HG03097 (cell line): Measurements from ENCODE around the gene FBXO9.

Source experiments
- ATAC-seq: cut with Tn5 transposase; IDR thresholded peaks from one replicate; pipeline ENCODE4 v1.9.1; 2021; ENCODE audit not compliant: unreplicated experiment, low FRiP score

Gene FBXO9

DNA sequence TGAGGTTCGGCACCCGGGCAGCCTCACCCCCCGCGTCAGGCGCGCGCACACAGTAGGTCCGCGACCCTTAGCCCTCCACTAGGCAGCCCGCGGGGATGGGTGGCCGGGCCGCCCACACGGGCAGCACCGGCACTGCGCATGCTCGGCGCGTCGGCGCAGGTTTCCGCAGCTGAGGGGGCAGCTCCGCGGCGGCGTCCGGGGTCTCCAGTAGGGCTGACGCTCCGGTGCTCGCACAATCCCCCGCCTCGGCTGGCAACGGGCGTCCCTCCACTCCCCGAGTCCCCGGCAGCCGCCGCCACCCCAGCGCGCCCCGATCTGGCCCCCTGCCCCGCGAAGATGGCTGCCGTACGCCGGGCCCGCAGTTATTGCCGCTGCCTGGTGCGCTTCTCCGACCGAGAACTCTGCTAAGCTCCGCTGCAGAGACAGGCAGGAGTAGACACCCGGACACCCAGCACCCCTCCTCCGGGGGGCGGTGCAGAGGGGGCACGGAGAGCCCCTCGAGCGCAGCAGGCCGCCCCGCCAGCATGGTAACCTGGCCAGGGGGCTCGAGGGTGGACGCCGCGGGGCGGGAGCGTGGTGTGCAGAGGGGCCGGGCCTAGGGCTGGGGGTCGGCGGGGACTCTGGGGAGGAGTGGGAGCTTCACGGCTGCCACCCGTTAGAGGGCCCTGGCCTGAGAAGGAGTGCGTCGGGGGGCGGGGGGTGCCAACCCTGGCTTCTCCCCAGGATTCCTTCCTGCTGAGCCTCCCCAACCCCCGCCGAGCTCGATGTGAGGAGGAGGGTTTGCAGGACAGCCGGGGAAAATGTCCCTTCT, at the start of gene FBXO9:
Gene FBXO9 (plus strand): TSS at position 139 of the 811 bp plus-strand sequence. CDS start 386 bp downstream, at position 525.
- ATAC-seq, result peak; percentile 43

DNA sequence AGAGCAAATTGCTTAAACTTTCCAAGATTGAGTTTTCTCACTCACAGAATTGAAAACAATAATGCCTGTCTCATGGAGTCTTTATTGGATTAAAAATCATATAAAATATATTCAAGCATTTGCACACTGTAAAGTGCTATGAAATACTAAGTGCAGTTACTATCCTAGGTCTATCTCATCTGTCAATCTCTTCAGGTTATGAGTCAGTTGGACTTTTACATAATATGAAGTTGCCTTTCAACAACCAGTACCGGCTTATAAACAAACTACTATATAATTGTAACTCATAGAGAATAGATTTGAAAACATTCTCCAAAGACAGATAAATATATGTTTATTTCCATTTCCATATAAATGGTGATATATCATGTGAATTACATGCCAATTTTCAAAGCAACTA, 49.7 kb upstream of the FBXO9 start:
- ATAC-seq, result no peak

DNA sequence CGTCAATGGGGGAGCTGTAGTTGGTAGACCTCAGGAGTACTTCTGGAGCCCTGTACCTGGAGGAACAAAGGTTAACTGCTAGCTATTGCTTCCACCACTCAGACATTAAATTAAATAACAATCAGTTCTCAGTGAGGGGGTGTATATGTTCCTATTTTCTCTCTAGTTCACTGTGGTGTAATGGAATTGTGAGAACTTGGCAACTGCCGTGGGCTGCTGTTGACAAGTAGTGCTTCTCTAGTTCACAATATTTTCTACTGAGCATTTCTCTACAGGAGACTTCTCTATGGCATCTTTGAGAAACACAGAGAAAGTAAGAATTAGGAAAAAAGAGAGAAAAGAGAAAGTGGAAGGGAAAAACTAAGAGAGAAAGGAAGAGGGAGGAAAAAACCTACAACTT, 46.8 kb upstream of the FBXO9 start:
- no peak for ATAC-seq

DNA sequence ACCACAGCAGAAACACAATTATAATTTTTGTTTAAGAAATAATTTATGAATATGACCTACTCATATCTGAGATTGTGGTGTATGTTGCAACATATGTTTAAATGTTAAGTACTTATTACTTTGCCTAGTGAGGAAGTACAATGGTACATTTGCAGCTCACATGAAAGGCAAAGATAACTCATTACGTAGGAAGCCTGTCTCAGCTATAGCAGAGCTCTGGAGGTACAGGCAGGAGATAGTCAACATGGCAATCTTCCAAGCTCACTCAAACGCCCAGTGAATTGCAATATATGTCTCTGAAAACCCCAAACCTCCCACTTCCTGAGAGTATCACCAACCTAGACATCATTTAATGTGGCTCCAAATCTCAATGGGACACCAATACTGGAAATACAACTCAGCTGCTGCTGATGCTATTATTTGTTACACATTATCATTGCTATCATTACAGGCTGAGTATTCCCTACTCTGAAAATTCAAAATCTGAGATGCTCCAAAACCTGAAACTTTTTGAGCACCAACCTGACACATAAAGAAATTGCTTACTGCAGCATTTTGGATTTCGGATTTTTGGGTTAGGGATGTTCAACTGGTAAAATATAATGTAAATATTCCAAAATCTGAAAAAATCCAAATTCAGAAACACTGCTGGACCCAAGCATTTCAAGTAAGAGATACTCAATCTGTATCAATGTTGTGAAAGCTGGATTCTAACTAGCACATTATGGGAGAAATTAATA, 45.0 kb upstream of the FBXO9 start:
- no peak for ATAC-seq

DNA sequence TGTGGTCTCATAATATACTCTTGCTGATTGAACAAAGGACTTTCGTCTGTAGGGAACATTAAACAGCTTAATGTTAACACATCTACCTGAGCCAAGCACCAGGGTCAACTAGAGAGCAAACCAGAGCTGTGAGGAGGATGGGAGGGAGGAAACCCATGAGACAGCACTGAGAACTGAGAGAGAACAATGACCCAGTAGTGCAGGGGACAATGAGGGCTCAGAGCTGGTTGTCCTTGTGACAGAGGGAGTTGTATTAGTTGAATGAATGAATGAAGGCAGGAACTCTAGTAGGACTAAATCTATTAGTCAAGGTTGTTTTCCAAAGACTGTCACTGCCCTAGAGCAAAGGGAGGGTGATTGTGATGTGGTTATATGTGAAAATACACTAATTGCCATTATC, 41.9 kb upstream of the FBXO9 start:
- no peak for ATAC-seq

DNA sequence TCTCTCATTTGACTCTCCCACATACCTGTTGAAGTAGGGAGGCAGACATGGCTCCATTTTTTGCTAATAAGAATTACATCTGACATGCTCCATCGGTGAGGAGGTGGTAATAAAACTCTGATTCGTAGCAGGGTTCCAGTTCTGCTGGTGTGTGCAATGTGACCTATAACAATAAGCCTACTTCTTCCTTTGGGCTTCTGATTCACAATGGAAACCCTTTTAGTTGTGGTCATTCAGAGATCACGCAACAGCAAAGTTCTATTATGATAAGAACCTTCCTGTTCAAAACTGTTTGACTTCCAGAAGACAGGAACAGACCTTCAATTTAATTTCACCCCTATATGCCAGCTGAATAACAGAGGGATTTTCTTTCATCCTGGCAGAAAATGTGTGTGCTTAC, 38.7 kb upstream of the FBXO9 start:
- no peak for ATAC-seq

DNA sequence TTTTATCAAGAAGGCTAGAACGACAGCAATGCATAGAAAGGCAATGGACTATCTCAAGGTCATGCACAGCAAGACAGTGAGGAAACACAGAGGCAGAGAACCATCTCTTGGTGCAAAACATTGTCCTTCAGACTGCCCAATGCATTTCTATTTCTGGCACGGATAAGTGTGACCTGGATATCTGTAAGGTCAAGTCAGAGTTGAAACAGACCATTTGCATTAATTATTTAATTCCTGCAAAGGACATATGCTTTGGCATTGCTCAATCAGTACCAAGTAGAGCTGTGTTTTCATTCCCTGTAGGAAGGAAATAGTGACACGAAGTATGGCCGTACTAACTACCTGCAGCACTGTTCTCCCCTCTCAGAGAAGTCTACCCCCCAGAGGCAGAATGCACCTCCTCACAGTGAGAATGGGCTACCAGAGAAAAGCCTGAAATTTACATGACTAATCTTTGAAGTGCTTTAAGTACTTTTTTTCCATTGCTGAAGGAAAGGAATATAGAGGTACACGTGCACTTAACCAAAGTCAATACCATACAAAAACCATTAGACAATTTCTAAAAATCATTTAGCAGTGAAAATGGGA, 38.0 kb upstream of the FBXO9 start:
- no peak for ATAC-seq

DNA sequence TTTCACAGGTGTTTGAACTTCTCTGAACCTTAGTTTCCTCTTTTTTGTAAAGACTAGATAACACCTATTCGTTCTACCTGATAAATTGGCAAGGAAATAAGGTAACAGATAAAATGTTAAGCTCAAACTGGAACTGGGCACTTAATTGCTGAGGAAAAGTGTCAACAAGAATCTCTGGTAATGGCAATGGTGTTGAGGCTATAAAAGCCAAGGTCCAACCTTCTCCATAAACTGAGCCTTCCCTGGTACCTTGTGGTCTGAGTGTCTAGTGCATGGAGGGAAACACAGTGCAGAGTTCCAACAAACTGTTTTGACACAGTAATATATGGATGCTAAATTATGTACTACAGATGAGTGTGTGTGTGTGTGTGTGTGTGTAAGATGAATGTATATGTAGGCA, 36.7 kb upstream of the FBXO9 start:
- ATAC-seq, result no peak

DNA sequence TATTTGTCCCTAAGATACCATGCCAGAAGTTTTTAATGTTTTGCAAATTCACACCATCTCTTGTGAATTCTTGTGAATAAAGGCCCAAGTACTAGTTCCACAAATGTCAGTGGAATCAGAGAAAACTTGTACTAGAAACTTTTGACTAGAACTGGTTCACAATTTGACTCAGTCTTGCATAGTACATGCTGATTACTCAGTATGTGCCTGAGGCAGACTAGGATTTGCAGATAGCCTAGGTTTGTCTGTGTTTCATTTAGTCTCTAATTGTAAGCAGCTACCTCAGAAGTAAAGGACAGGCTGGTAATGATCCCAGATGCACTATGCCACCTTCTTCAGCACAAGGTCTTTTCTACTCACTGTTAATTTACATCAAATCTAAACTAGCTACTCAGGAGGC, 35.9 kb upstream of the FBXO9 start:
- ATAC-seq, result no peak

DNA sequence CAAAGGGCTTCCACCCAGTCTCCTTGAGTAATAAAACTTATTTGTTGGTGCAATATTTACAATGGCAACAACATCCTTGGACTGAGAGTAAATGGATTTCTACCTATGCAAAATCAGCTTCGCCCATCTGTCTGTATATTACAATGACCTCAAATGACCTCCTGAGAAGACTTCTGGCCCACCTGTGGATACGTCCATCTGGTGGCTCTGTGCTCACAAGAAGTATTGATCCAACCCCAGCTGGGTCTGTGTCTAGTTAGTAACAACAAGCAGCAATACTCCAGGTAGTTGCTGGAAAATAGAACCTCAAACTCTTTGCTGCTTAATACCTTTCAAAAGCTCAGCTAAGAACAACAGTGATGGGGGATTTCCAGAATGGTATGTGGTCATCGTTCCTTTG, 35.4 kb upstream of the FBXO9 start:
- no peak for ATAC-seq

DNA sequence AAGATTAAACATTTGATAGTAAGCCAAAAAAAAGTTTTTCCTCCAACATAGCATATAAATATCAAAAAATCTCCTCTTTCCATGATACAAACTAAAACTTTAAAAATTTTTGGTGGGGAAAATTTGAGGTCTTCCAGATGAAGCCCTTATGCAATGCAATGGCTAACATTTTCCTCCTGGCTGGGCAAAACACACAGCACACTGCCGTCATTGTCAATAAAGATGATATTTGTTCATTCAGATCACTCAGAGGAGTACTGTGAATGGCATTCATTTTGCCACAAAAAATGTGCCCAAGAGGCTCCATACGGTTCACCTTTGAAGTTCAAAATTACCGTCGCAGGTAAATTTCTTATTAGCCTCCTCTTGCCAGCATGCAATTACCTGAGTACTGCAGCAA, 33.9 kb upstream of the FBXO9 start:
- no peak for ATAC-seq

DNA sequence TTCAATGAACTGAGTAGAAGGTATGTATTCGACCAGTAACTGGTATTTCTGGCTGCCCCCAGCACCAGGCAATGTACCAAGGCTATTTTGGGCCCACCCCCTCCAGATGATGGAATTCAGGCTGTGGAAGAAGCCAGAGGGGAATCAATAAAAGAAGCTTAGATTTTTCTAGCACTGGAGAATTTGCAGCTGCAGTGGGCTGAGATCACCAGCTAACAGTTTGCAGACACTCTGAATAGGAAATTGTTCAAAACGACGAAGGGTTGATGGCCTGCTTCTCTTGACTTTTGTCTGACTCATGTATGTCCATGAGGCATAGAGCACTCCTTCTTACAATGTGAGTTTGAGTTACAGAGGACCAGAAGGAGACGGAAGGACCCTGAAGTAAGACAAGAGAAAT, 32.4 kb upstream of the FBXO9 start:
- ATAC-seq, result no peak

DNA sequence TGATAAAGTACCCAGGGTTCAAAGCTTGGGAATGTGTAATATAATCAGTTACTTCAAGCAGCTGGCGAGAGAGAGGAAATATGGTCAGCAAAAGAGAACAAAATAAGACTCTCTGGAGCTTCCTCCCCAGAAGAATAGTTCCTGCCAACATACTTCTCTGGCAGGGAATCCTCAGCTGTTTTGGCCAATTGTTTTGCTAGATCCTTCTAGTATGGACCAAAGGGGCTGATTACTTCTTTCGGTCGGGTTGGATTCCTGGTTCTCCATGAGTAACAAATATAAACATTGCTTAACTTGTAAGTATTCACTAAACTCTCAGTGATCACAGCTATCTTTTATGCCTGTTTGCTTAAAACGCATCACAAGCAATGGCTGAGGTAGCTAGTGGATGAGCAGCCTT, 31.4 kb upstream of the FBXO9 start:
- ATAC-seq, result no peak

DNA sequence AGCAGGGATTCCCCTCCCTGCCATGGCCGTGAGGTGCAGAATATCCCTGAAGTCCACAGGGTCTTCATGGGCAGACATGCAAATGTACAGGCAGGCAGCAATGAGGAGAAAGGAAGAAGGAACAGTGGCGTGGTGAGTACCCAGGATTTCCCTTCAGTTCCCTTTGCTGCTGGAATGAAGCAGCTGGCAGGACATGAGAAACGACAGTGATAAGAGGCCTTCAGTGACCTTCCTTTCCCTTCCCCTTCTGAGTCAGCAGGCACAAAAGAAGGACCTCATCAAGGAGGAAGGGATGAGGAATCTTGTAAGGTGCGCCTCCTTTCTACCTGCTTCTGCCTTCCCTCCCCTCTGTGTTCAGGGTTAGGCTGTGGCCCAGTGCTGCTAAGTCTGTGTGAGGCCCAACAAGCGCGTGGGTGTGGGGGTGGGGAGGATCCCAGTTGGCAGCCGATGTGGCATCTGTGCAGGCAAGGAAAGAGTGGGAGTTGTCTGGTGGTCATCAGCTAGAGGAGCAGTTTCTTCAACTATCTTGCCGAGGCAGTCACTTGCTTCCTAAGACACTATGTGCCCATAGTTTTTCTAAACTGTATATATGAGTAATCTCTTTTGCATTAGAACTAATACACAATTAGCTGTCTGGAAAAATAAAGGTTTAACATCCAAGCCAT, 29.5 kb upstream of the FBXO9 start:
- no peak for ATAC-seq

DNA sequence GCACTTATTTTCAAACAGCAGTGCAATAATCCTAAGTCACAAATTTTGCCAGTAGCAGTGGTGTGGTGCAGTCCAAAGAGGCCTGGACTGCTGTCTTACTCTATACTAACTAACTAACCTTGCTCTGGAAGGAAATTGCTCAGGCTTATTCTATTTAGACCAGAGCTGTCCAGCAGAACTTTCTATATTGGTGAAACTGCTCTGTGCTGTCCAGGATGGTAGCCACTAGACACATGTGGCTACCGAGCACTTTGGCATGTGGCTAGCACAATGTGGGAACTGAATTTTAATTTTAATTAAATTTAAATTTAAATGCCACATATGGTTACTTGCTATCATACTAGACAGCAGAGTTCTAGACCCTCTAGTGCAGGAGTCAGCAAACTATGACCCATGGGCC, 27.1 kb upstream of the FBXO9 start:
- no peak for ATAC-seq

DNA sequence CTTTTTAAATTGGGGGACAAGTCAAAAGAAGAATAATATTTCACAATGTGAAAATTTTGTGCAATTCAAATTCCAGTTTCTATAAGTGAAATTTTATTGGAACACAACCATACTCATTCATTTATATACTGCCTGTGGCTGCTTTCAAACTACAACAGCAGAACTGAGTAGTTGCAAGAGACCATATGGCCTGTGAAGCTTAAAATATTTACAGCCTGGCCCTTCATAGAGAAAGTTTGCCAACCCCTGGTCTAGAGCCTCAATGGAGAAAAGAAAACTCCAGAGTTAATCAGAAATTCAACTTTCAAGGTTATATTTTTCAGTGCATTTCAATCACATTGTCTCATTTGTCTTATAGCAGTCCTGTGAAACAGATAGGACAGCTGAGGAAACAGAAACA, 26.6 kb upstream of the FBXO9 start:
- ATAC-seq, result no peak

DNA sequence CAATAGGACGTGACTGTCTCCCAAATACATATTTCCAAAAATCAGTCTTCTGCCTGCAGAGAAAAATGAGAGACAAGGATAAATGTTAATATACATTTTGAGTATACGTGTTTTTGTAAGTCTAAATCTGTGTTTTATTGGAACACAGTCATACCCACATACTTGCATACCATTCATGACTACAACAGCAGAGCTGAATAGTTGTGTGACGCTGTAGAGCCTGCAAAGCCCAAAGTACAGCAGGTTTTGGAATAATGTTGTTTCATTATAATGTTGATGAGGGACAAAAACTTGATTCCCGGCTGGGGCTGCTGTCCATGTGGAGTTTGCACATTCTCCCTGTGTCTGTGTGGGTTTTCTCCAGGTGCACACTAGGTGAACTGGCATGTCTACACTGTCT, 23.8 kb upstream of the FBXO9 start:
- no peak for ATAC-seq

DNA sequence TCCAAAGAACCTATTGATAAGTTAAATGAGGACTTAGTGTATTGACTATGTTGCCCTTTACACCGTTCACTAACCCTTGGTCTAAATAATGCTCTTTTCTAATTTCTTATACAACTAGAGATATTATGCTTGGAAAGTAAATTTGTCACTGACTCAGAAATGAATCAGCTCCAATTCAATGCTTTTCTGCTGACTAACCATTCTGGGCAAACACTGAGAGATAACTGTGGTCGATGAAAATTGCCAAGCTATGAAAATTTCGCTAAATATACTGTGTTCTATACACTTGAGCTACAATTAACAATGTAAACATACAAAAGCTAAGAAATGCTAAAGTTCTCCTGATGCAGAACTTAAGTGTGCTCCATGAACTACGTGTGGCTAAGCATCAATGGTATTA, 23.1 kb upstream of the FBXO9 start:
- ATAC-seq, result no peak

DNA sequence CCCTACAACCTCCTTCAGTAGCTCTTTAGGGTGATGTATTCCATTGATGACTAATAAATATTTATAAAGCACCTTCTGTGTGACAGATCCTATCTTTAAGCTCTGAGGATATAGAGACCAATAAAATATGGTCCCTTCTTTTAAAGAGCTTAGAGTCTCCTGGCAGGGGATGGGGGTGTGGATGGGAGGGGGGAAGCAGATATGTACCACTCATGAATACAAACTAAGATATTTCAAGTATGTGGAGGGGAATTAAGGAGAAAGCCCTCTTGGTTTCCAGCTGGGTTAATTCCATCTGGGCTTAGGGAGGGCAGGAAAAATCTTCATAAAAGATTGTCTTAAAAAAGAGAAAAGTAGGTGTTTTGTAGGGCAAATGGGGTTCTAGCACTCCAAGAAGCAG, 21.6 kb upstream of the FBXO9 start:
- no peak for ATAC-seq

DNA sequence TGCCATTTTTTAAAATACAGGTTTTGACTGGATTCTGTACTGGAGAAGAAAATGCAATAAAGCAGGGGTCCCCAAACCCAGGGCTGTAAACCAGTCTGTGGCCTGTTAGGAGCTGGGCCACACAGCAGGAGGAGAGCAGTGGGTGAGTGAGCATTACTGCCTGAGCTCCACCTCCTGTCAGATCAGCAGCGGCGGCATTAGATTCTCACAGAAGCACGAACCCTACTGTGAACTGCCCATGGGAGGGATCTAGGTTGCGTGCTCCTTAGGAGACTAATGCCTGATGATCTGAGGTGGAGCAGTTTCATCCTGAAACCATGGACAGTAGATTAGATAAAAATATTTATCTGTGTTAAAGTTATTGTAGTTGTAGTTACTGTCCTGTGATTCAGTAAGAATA, 21.1 kb upstream of the FBXO9 start:
- no peak for ATAC-seq

DNA sequence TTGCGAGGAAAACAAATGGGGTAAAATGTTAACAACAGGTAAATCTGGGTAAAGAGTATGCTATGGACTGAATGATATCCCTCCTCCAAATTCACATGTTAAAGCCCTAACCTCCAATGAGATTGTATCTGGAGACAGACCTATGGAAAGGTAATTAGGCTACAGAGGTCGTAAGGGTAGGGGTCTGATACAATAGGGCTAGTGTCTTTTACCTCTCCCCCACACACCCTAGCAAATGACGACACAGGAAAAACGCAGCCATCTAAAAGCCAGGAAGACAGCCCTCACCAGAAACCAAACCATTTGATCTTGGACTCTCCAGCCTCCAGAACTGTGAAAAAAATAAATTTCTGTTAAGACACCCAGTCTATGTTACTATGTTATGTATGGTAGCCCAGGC, 20.6 kb upstream of the FBXO9 start:
- ATAC-seq, result no peak
